NCI-H748 treated with DMSO at 0.1 percent for 48 hours (cell line): ENCODE results near the gene FRMPD1.

Experiments used
- DNase-seq: peaks from one replicate; lab custom pipeline; 2025; lab: John Stamatoyannopoulos, UW

FRMPD1 gene

GRCh38 chr9:37682951-37683350 lies 32.2 kb downstream of the FRMPD1 start:
- no peak for DNase-seq

DNA sequence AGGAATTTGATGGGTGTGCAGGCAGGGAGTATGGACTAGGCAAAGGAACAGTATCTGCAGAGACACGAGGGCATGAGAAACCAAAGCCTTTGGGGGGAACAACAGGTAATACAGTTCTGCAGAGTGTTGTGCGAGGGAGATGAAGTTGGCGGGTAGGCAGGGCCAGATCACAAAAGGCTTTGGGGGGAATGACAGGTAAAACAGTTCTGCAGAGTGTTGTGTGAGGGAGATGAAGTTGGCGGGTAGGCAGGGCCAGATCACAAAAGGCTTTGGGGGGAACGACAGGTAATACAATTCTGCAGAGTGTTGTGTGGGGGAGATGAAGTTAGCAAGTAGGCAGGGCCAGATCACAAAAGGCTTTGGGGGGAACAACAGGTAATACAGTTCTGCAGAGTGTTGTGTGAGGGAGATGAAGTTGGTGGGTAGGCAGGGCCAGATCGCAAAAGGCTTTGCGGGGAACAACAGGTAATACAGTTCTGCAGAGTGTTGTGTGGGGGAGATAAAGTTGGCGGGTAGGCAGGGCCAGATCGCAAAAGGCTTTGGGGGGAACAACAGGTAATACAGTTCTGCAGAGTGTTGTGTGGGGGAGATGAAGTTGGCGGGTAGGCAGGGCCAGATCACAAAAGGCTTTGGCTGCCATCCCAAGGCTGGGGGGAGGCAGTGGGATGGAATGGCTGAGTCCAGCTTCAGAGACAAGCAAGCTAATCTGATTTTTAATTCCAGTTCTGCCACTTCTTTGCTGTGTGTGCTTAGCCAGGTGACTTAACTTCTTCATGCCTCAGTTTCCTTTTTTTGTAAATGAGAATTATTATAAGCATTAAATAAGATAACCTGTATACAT lies 33.0 kb downstream of the FRMPD1 start:
- DNase-seq: no peak

- DNase-seq: no peak
Measured at GRCh38 chr9:37692622-37693221, 42.0 kb downstream of the FRMPD1 start.

DNA sequence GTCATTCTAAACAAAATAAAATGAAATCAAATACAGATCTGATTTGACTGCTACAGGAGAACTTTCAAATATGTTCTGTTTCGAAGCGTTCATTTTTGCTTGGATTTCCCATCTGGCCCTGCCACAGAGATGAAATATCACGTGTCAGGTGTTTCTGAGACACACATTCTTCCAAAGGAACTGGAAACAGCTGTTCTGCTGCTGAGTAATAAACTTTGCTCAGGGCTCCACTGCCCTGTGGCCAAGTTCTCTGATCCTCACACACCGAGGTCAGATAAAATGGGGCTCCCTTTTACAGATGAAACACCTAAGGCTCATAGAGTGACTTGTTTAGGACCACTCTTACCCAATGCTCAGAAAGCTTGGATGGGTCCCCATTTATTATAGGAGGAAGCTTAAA lies 42.5 kb downstream of the FRMPD1 start:
- DNase-seq: no peak

DNA sequence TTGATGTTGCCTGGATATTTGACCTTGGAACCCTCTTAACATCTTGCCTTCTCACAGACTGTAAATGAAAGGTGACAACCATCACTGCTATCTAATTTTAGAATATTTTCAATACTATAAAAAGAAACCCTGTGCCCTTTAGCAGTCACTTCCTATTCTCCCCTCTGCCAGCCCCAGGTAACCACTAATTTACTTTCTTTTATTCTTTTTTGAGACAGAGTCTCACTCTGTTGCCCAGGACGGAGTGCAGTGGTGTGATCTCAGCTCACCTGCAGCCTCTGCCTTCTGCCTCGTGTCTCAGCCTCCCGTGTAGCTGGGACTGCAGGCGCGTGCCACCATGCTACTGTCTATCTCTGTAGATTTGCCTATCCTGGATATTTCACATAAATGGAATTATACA lies 43.6 kb downstream of the FRMPD1 start:
- DNase-seq: no peak

GRCh38 chr9:37696528-37696927 lies 45.8 kb downstream of the FRMPD1 start:
- DNase-seq: no peak

GRCh38 chr9:37700131-37700530 lies 49.4 kb downstream of the FRMPD1 start:
- no peak for DNase-seq

DNA sequence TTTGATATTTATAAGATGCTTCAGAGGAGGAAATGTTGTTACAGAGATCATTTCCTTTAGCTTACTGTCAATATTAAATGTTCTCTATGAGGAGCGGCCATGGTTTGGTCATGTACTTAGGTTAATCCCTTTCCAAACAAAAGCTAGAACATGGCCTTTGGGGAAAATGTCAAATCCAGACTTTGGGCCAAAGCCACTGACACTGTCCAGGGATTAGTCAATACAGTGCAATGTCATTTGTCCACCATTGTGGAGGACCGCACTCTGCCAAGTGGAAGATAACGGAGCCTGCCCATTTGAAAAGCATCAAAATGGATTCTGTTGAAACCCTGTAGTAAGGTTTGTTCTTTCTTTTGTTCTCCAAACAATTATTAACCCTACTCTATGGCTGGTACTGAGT lies 50.1 kb downstream of the FRMPD1 start:
- DNase-seq: no peak

- no peak for DNase-seq
Measured at GRCh38 chr9:37705787-37706186, 55.0 kb downstream of the FRMPD1 start.

DNA sequence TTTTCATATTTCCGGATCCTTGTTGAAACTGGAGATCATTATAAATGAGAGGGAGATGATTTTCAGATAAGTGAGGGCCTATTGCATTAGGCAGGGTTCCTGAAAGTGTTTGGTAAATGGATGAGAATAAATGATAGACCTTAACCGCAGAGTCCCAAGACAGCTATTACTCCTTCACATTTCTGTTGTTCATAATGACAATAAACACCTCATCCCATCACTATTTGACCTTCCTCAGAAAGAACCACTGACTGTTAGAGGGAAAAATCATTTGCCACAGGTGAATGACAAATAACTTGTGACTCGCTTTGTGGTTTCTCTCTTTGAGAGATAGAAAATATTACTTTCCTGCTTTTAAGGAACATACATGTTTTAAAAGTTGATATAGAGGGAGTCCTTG lies 55.5 kb downstream of the FRMPD1 start:
- no peak for DNase-seq

DNA sequence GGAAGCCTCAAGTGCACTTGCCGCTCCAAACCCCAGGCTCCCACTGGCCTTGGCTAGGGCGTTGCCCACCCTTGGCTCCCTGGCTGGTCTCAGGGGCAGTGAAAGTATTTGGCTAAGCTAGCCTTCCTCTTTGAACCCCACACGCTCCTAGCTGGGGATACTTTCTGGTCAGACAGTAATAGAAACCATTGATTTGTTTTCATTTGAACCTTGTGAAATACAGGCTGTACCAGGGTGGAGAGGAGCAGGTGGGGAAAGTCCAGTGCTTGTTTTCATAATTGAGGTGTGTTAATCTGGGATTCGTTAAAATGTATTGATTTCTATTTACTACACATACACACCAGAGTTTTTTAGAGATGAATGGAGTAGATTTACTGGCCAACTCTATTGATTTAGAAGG lies 57.0 kb downstream of the FRMPD1 start:
- DNase-seq: no peak

DNA sequence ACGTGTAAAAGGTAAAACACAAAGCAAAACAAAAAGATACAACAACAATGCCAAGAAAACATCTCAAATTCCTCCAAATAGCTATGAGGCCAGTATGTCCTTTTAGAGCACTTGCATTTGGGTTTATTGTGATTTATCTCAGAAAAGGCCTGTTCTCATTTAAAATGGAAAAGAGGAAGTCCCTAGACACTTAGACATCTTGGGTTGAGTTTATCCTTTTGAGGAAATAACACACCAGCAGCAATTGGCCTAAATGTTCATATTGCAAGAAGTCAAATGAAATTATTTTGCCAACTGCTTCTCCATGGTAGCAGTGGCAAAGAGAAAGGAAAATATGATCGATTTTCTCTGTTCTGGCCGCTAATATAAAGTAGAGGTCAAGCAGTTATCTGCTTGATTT lies 59.3 kb downstream of the FRMPD1 start:
- no peak for DNase-seq

DNA sequence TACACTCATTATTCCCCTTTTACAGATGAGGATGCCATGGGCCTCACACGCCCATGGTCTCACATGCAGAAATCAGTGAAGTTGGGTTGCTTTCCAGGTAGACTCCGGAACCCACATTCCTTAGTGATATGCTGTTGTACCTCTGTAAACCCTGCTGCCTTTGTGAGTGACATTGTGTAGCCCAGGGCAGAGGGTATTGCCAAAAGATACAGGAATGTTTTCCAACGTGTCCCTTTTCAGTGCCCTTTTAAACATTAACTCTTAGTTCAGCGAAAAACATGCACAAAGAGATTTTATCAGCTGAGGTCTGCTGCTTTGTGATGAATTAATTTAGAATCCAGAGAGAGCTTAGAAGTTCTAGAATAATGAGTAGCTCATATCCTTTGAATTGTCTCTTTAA lies 64.5 kb downstream of the FRMPD1 start:
- DNase-seq: no peak

DNA sequence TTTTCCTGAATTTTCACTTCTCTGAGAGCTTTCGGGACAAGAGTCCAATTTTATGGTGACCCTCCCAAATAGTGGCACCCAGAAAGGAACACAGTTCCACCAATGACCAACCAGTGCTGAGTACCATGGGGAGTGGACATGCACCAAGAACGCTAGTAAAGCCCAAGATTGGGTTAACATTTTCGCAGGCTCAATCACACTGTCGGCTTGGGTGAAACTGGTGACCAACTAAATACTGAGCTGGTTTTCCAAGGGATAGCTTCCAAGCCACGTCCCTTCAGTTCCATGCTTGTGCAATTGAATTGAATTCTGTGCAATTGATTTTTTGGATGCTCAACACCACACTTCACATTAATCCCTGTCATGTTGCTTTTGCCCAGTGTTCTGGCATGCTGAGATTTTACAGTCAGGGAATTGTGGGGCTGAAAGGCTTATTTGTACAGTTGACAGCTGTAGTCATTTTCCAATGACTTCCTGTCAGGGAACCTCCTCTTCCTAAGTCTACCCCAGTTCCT lies 65.3 kb downstream of the FRMPD1 start:
- no peak for DNase-seq

- no peak for DNase-seq
Measured at GRCh38 chr9:37719526-37719925, 68.8 kb downstream of the FRMPD1 start.

GRCh38 chr9:37727013-37727412 lies 76.3 kb downstream of the FRMPD1 start:
- DNase-seq: no peak

GRCh38 chr9:37729499-37729898 lies 78.7 kb downstream of the FRMPD1 start:
- no peak for DNase-seq

GRCh38 chr9:37730256-37730655 lies 79.5 kb downstream of the FRMPD1 start:
- DNase-seq: no peak

DNA sequence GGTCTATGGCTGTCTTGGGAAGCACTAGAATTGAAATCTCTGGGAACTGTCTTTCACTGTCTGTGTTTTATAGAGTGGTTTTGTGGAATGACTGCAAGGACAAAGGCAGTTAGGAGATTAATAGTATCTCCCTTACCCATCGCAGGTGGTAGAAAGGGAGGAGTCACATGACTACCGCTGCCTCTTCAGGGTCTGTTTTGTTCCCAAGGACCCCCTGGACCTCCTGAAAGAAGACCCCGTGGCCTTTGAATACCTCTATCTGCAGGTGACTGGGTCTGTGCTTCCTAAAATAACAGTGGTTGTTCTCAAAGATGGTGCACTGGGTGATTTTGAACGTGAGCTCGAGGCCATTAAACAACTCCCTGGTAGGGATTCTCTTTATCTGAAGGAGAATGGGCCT lies 80.1 kb downstream of the FRMPD1 start:
- DNase-seq: no peak

DNA sequence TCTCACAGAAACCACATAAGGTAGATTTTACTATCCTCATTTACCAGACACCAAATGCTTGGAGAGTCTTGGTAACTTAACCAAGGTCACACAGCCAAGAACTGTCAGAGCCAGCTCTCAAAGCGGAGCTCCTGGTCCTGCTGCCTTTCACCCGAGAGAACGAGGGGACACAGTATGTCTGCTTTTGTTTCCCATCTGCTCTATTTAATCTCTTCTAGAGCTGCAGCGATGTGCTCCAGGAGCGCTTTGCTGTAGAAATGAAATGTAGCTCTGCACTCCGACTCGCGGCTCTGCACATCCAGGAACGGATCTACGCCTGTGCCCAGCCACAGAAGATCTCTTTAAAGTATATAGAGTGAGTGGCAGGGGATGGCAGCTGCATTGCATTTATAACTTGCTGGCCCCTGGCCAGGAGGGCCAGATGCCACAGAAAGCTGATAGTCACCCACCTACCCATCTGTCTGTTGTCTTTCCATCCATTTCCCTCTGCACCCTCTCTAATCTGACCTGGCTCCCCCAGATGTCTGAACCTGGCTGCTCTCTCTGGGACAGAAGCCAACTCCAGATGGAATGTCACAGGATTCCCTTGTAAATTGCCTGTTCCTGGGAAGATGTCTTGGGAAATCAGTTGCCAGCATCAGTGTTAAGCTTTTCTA lies 81.5 kb downstream of the FRMPD1 start:
- no peak for DNase-seq

- DNase-seq: no peak
Measured at GRCh38 chr9:37732952-37733351, 82.2 kb downstream of the FRMPD1 start.

- no peak for DNase-seq
Measured at GRCh38 chr9:37739222-37739621, 88.5 kb downstream of the FRMPD1 start.

- DNase-seq: no peak
Measured at GRCh38 chr9:37740128-37740527, 89.4 kb downstream of the FRMPD1 start.
